Cardiac muscle cell (in vitro differentiated cells and primary cell): ENCODE data around the gene SUSD6. TPM values are rescaled to one million over a fixed set of nuclear protein-coding genes. Genes with fewer than 3 reads are reported as not detected.

Source experiments
- DNase-seq, 2 donors: peaks; one replicate each; pipeline versions ENCODE4 v3.0.0 to v3.0.0-alpha.2; 2010 to 2017; ENCODE audit warnings: low read depth in 1 of 2, low spot score in 1 of 2
- H3K27ac ChIP-seq: fragments of 200-600 bp; sonication (generic); 2 replicates; pipeline ENCODE4 v1.5.1; 2016
- H3K27me3 ChIP-seq: fragments of 200-600 bp; sonication (generic); 2 replicates; pipeline ENCODE4 v1.6.0; 2016; ENCODE audit warnings: control low read depth
- H3K36me3 ChIP-seq: fragments of 200-600 bp; sonication (generic); 2 replicates; pipeline ENCODE4 v1.5.1; 2016; ENCODE audit warnings: control low read depth
- H3K4me1 ChIP-seq: fragments of 200-600 bp; sonication (generic); 2 replicates; pipeline ENCODE4 v1.8.1; 2017; ENCODE audit warnings: low read depth, mild to moderate bottlenecking, mixed run types
- H3K4me3 ChIP-seq: fragments of 200-600 bp; sonication (generic); 2 replicates; pipeline ENCODE4 v1.5.1; 2016; ENCODE audit warnings: mild to moderate bottlenecking
- H3K9me3 ChIP-seq: fragments of 200-600 bp; sonication (generic); 2 replicates; pipeline ENCODE4 v1.5.1; 2017; ENCODE audit warnings: low read depth, mild to moderate bottlenecking, control low read depth
- polyA plus RNA-seq: library from polyadenylated mRNA; unstranded; fragments of >200 nt; fragmentation: Nextera tagmentation; extraction: Ambion mirVana; gene quantifications from 2 replicates; pipeline ENCODE4 v1.2.1, GENCODE V29; 2016
- total RNA-seq: library from RNA; depleted of rRNA; stranded (reverse); fragments of >200 nt; gene quantifications from 2 replicates; pipeline ENCODE4 v1.2.3, GENCODE V29; 2016
- TF ChIP-seq, protein P1 (sequence below): IDR thresholded peaks from 2 replicates; pipeline ENCODE4 v1.5.1; 2012; ENCODE audit warnings: low read depth, mild to moderate bottlenecking, low read length

Gene SUSD6
- total and polyA plus RNA-seq, 2 experiments from 2014 or later: 8.7 to 12.1 TPM

DNA sequence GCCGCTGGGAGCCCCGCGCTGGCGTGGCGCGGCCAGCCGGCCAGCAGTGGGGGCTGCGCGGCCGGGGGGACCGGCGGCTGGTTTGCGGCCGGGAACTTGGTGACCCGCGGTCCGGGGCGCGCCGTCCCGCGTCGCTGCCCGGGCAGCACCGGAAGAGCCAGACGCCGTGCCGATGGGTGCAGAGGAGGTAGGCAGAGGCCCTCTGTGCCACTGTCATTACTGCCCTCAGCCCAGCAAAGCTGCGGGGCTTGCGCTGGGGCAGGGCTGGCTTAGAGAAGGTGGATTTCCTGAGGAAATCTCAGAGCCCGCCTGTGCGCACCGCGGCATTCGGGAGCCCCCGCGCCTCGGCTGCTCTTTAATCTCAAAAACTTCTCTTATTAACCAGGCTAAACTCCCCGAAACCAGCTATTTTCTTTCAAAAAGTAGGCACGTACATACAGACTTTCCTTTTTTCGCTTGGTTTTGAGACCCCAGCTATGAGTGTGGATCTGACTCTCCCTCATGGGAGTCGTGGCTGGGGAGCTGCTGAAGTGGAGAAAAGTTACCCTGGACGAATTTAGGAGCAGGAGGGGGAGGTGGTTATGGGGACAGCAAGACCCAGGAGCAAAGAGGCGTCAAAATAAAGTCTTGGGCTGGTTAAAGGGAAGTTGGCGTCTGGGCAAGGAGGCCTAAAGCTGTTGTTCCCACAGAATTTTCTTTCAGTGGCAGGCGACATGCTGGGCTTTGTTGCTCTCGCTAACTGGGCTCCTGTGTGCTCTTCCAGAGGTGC lies 802 bp downstream of the SUSD6 start:
- TF ChIP-seq, protein P1, sequence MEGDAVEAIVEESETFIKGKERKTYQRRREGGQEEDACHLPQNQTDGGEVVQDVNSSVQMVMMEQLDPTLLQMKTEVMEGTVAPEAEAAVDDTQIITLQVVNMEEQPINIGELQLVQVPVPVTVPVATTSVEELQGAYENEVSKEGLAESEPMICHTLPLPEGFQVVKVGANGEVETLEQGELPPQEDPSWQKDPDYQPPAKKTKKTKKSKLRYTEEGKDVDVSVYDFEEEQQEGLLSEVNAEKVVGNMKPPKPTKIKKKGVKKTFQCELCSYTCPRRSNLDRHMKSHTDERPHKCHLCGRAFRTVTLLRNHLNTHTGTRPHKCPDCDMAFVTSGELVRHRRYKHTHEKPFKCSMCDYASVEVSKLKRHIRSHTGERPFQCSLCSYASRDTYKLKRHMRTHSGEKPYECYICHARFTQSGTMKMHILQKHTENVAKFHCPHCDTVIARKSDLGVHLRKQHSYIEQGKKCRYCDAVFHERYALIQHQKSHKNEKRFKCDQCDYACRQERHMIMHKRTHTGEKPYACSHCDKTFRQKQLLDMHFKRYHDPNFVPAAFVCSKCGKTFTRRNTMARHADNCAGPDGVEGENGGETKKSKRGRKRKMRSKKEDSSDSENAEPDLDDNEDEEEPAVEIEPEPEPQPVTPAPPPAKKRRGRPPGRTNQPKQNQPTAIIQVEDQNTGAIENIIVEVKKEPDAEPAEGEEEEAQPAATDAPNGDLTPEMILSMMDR: no peak
- peak in 1 of 2 donors; percentile 28 for DNase-seq
- peak overlapping the region; percentile 90 for H3K4me3 ChIP-seq
- no peaks in the 10 kb centered on the region for H3K27me3 ChIP-seq
- peaks cover 41% of the 10 kb centered on the region for H3K4me1 ChIP-seq
- H3K9me3 ChIP-seq: no peaks in the 10 kb centered on the region
- no peaks in the 10 kb centered on the region for H3K36me3 ChIP-seq
- H3K27ac ChIP-seq: peak overlapping the region; percentile 93

DNA sequence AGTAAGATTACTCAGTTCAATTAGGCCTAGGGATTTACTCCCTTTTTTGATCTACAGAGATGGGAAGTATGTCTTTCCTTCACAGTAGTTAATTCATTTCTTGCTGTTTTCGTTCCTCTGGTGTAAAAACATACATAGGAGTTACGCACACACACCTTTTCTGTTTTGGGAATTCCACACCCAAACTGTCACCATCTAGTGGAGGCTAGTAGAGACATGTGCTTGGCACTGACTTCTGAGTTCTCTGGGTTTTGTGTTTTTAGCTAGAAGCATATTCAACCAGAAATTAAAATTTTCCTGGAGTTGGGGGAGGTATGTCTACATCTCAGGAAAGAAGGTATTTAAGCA lies 1.4 kb downstream of the SUSD6 start:
- H3K27ac ChIP-seq: peak overlapping the region; percentile 93
- TF ChIP-seq, protein P1: peak; percentile 26
- peaks cover 39% of the 10 kb centered on the region for H3K4me1 ChIP-seq
- peak overlapping the region; percentile 90 for H3K4me3 ChIP-seq
- DNase-seq: no peak
- H3K27me3 ChIP-seq: no peaks in the 10 kb centered on the region
- no peaks in the 10 kb centered on the region for H3K36me3 ChIP-seq
- H3K9me3 ChIP-seq: no peaks in the 10 kb centered on the region

DNA sequence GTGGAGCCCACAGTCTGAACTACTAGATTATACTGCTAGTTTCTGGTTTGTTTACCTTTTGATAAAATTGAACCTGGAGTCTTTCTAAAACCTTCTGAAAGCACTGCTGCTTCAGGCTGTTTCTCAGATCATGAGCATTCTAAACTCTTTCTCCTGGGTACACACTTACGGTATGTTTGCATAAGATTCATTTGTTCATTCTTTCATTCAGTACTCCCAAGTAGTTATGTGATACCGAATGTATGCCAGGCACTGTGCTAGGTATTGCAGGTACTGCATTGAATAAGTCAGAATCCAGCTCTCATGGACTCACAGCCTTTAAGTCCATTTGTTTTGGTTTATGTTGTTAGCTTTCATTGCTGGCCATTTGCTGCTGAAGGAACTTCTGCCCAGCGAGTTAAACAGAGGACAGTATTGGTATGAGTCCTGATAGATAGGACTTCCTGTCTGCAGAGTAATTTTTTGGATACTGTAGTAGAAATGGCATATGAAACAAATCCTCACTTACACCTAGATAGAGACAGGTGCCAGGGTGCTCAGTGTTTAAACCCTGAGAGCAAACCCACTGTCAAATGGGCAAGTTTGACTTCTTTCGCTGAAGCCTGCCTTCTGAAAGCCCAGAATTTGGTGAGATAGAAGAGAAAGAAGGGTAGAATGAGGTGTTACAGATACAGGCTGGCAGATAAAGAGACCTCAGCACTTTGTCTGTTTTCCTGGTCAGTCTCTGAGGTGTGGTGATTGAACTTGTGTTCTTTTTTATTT lies 2.1 kb downstream of the SUSD6 start:
- Histone ChIP-seq H3K9me3 (no peaks in the 10 kb centered on the region), H3K27me3 (no peaks in the 10 kb centered on the region), H3K27ac (no peak overlapping the region), H3K36me3 (no peaks in the 10 kb centered on the region), H3K4me1 (peaks cover 39% of the 10 kb centered on the region), H3K4me3 (peak overlapping the region; percentile 90)
- no peak for DNase-seq
- TF ChIP-seq, protein P1: no peak

DNA sequence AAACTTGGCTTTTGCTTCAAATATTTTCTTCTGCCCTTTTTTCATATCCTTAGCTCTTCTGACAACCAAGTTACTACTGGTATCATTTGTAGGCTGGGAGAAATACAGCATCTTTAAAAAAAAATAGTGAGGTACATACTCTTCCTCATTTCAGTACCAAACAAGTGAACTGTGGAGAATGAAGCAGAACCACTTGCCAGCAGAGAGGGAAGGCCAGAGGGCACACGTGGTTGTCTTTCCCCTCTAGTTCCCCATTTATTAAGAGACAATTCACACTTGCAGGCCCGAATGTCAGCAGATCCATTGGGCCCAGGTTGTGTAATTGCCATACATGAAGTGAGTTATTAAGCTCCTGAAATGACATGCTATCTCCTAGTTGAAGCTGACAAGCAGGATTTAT lies 3.2 kb downstream of the SUSD6 start:
- DNase-seq: no peak
- TF ChIP-seq, protein P1: no peak
- no peaks in the 10 kb centered on the region for H3K9me3 ChIP-seq
- no peak overlapping the region for H3K4me3 ChIP-seq
- H3K27me3 ChIP-seq: no peaks in the 10 kb centered on the region
- H3K36me3 ChIP-seq: no peaks in the 10 kb centered on the region
- peaks cover 39% of the 10 kb centered on the region for H3K4me1 ChIP-seq
- H3K27ac ChIP-seq: no peak overlapping the region

DNA sequence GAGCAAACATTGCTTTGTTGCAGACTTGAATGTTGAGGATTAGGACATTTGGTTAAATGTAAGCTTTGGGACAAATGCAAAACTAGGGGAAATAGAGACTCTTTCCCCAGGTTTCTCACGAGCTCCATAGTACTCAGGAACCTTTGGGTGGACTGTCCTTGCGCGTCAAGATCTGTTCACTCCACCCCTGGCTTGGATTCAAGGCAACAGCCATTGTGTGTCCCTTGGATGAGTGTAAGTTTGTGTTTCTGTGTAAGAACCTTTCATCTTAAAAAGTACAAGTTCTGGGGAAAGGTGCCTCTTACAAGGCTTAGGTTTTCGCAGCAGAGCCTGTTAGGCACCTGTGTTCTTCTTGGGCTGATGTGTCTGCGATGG lies 3.7 kb downstream of the SUSD6 start:
- Histone ChIP-seq H3K4me3 (no peak overlapping the region), H3K4me1 (peaks cover 39% of the 10 kb centered on the region), H3K27ac (no peak overlapping the region), H3K27me3 (no peaks in the 10 kb centered on the region), H3K9me3 (no peaks in the 10 kb centered on the region), H3K36me3 (no peaks in the 10 kb centered on the region)
- no peak for DNase-seq
- TF ChIP-seq, protein P1: no peak
